ENCODE measurements around the gene PRR12. TPM values are rescaled to one million over a fixed set of nuclear protein-coding genes. Genes with fewer than 3 reads are reported as not detected.

The PRR12 gene
- total RNA-seq, 1 experiment from 2014 or later: 40.4 TPM

GRCh38 chr19:49543032-49543431 lies 48.0 kb upstream of the PRR12 start:
- H3K4me3 ChIP-seq: no peak overlapping the region
- peaks cover 14% of the 10 kb centered on the region for H3F3A ChIP-seq (ENCODE audit: insufficient read depth, low read depth)
- peaks cover 11% of the 10 kb centered on the region for H3K4me1 ChIP-seq (replicated peaks; ENCODE audit: insufficient read depth)
- no peak overlapping the region for H3K4me2 ChIP-seq
- no peaks in the 10 kb centered on the region for H4K20me1 ChIP-seq (ENCODE audit: insufficient read depth)
- TF ChIP-seq EZH2 (IDR thresholded peaks at IDR 0.05; ENCODE audit: low read depth): no peak
- TF ChIP-seq CTCF (conservative IDR thresholded peaks at IDR 0.05): no peak
- H3K27ac ChIP-seq: no peak overlapping the region
- intact Hi-C loops (cut with micrococcal nuclease; ENCODE audit: unreplicated experiment): no loop called here
- H3K9me2 ChIP-seq (ENCODE audit: insufficient read depth): no peaks in the 10 kb centered on the region
- H2AFZ ChIP-seq: no peak overlapping the region
- no TSS peak for BruUV-seq (replicated peaks)
- no peaks in the 10 kb centered on the region for H3K79me2 ChIP-seq (ENCODE audit: low read depth)
- POLR2A ChIA-PET (ENCODE audit: unreplicated experiment): no interaction called here
- no peak for DNase-seq
- no peaks in the 10 kb centered on the region for H3K9me3 ChIP-seq (ENCODE audit: insufficient read depth, low read depth)
- H3K36me3 ChIP-seq (ENCODE audit: low read depth): no peaks in the 10 kb centered on the region
- CTCF ChIA-PET: no interaction called here
- H3K27me3 ChIP-seq (ENCODE audit: insufficient read depth, low read depth): 0 out of 2 replicates have a peak, but pooled peaks cover 5% of the 10 kb centered on the region

- H3K9me2 ChIP-seq (ENCODE audit: insufficient read depth): no peaks in the 10 kb centered on the region
- H3K9me3 ChIP-seq (ENCODE audit: insufficient read depth, low read depth): no peaks in the 10 kb centered on the region
- no peak overlapping the region for H3K4me3 ChIP-seq
- CTCF ChIA-PET: interaction anchor here (0.6 kb wide), 1 partner anchor 37 kb away, joined by 4 read pairs; no protein-coding TSS in a partner anchor
- H3K36me3 ChIP-seq (ENCODE audit: low read depth): no peaks in the 10 kb centered on the region
- peaks cover 22% of the 10 kb centered on the region for H3F3A ChIP-seq (ENCODE audit: insufficient read depth, low read depth)
- no peak overlapping the region for H3K4me2 ChIP-seq
- no peaks in the 10 kb centered on the region for H4K20me1 ChIP-seq (ENCODE audit: insufficient read depth)
- H2AFZ ChIP-seq: no peak overlapping the region
- intact Hi-C loops (cut with micrococcal nuclease; ENCODE audit: unreplicated experiment): no loop called here
- no peak overlapping the region for H3K27ac ChIP-seq
- 0 out of 2 replicates have a peak, but pooled peaks cover 5% of the 10 kb centered on the region for H3K27me3 ChIP-seq (ENCODE audit: insufficient read depth, low read depth)
- TF ChIP-seq EZH2 (IDR thresholded peaks at IDR 0.05; ENCODE audit: low read depth): no peak
- TF ChIP-seq CTCF (conservative IDR thresholded peaks at IDR 0.05): no peak
- no TSS peak for BruUV-seq (replicated peaks)
- H3K4me1 ChIP-seq (replicated peaks; ENCODE audit: insufficient read depth): peaks cover 11% of the 10 kb centered on the region
- POLR2A ChIA-PET (ENCODE audit: unreplicated experiment): no interaction called here
- DNase-seq: no peak
- no peaks in the 10 kb centered on the region for H3K79me2 ChIP-seq (ENCODE audit: low read depth)
Observed at GRCh38 chr19:49544154-49544553, 46.8 kb upstream of the PRR12 start.

GRCh38 chr19:49546825-49547565 lies 44.0 kb upstream of the PRR12 start:
- DNase-seq: peak; percentile 67 to 86
- Histone ChIP-seq H3K4me2 (peak overlapping the region; percentile 65), H3K4me3 (peak overlapping the region; percentile 32; the same call in 1 of the 2 replicates), H2AFZ (no peak overlapping the region), H3K36me3 (ENCODE audit: low read depth) (no peaks in the 10 kb centered on the region), H3K4me1 (replicated peaks; ENCODE audit: insufficient read depth) (peaks cover 11% of the 10 kb centered on the region), H3K27me3 (ENCODE audit: insufficient read depth, low read depth) (0 out of 2 replicates have a peak, but pooled peaks cover 5% of the 10 kb centered on the region), H4K20me1 (ENCODE audit: insufficient read depth) (no peaks in the 10 kb centered on the region), H3F3A (ENCODE audit: insufficient read depth, low read depth) (peaks cover 22% of the 10 kb centered on the region; the same call in 1 of the 2 replicates), H3K9me3 (ENCODE audit: insufficient read depth, low read depth) (no peaks in the 10 kb centered on the region), H3K9me2 (ENCODE audit: insufficient read depth) (no peaks in the 10 kb centered on the region), H3K27ac (no peak overlapping the region), H3K79me2 (ENCODE audit: low read depth) (no peaks in the 10 kb centered on the region)
- TF ChIP-seq EZH2 (IDR thresholded peaks at IDR 0.05; ENCODE audit: low read depth) (no peak), CTCF (conservative IDR thresholded peaks at IDR 0.05) (peak; percentile 94)
- CTCF ChIA-PET: interaction anchor here (0.6 to 1.2 kb wide), 4 partner anchors 14 to 155 kb away, joined by 4 to 11 read pairs (median 8); no protein-coding TSS in a partner anchor
- no TSS peak for BruUV-seq (replicated peaks)
- POLR2A ChIA-PET (ENCODE audit: unreplicated experiment): interaction anchor here (0.6 to 0.7 kb wide), 6 partner anchors 13 to 273 kb away, joined by 3 to 11 read pairs (median 7); partner anchors contain the start of genes PIH1D1, RRAS and TEAD2
- intact Hi-C loops (cut with micrococcal nuclease; ENCODE audit: unreplicated experiment): loop anchor here (1.0 to 2.0 kb wide), 3 partner anchors 40 to 321 kb away; no protein-coding TSS in a partner anchor

Measured in PC-9 (cell line).